ENCODE measurements around the gene HYAL4.

DNA sequence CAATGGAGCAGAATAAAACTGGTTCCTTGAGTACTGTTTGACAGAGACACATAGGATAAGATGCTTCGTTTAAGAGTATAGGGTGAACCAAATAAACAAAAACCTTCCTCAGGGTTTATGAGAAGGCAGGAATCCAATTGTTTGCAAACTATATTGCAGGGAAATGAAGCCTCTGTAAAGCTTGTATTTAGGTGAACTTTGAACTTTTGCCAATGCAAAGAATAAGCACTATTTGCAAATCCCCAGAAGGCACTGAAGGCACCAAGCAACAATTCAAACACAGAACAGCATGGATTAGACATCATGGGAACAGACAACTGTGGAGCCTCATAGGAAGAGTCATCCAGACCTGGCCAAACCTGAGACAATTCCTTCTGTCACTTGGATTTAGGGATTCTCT, 49.1 kb upstream of the HYAL4 start:
- TF ChIP-seq POLR2A (IDR thresholded peaks at IDR 0.05; ENCODE audit: low read depth, low read length) (no peak), CTCF (IDR thresholded peaks at IDR 0.05; ENCODE audit: extremely low read depth in 1 of 2, insufficient read depth in 1 of 2, low read depth in 1 of 2, low read length in 2 of 2) (no peak), POLR2AphosphoS5 (IDR thresholded peaks at IDR 0.05; ENCODE audit: insufficient read depth, low read depth, low read length) (no peak), EZH2 (IDR thresholded peaks at IDR 0.05; ENCODE audit: borderline replicate concordance, low read depth, low read length, severe bottlenecking) (no peak)

All from endothelial cell of umbilical vein (primary cell).